CD4-positive, CD25-positive, alpha-beta regulatory T cell (primary cell): ENCODE results near the gene VWA3A. TPM values are rescaled to one million over a fixed set of nuclear protein-coding genes. Genes with fewer than 3 reads are reported as not detected.
"Not testable (repeated sequence)": the region's sequence is repeated elsewhere in the genome, so short reads cannot be mapped to it uniquely, and the experiment has no call there.

ENCODE experiments used
- ATAC-seq, 2 donors: fragments of 150-1000 bp; cut with Tn5 transposase; one replicate each; pipeline ENCODE4 v1.10.0; 2021; ENCODE audit warnings: low read depth in 2 of 2, moderate number of reproducible peaks in 2 of 2, moderate library complexity in 1 of 2
- DNase-seq, 3 donors: peaks; one replicate each; pipeline versions ENCODE4 v3.0.0 to v3.0.0-alpha.2; 2012 to 2022; ENCODE audit warnings: mixed read lengths in 1 of 3
- H3K27ac ChIP-seq: one replicate; pipeline ENCODE4 v1.7.0; 2013; ENCODE audit warnings: mild to moderate bottlenecking, low read length; ENCODE audit not compliant: insufficient read depth, poor library complexity, severe bottlenecking
- H3K27me3 ChIP-seq: one replicate; pipeline ENCODE4 v1.7.0; 2013; ENCODE audit warnings: low read length; ENCODE audit not compliant: control insufficient read depth, insufficient read depth
- H3K36me3 ChIP-seq: one replicate; pipeline ENCODE4 v1.7.0; 2013; ENCODE audit warnings: mild to moderate bottlenecking, low read length, moderate library complexity; ENCODE audit not compliant: control insufficient read depth, insufficient read depth
- H3K4me1 ChIP-seq: 2 replicates; pipeline ENCODE4 v1.7.0; 2013; ENCODE audit warnings: mild to moderate bottlenecking, low read length; ENCODE audit not compliant: insufficient read depth, control insufficient read depth, poor library complexity, severe bottlenecking
- H3K4me3 ChIP-seq: one replicate; pipeline ENCODE4 v1.7.0; 2013; ENCODE audit warnings: low read depth, mild to moderate bottlenecking, low read length, moderate library complexity
- H3K9me3 ChIP-seq, 2 experiments: 1 replicate in 1 of 2; 2 replicates in 1 of 2; pipeline ENCODE4 v1.7.0; 2013; ENCODE audit warnings: low read length in 2 of 2, mild to moderate bottlenecking in 1 of 2, moderate library complexity in 1 of 2; ENCODE audit not compliant: control insufficient read depth in 2 of 2
- H3K27ac Mint-ChIP-seq, 3 donors: one replicate each; pipeline ENCODE4 v1.8.0; 2020 to 2022; ENCODE audit warnings: mild to moderate bottlenecking in 3 of 3, mixed read lengths in 3 of 3, moderate library complexity in 2 of 3
- H3K27me3 Mint-ChIP-seq: one replicate; pipeline ENCODE4 v1.8.0; 2022; ENCODE audit warnings: mild to moderate bottlenecking, mixed read lengths
- H3K36me3 Mint-ChIP-seq: one replicate; pipeline ENCODE4 v1.8.0; 2020; ENCODE audit warnings: mixed read lengths
- H3K4me1 Mint-ChIP-seq, 4 donors: one replicate each; pipeline ENCODE4 v1.8.0; 2020 to 2022; ENCODE audit warnings: mixed read lengths in 4 of 4, mild to moderate bottlenecking in 1 of 4
- H3K4me3 Mint-ChIP-seq, 4 donors: one replicate each; pipeline ENCODE4 v1.8.0; 2020 to 2022; ENCODE audit warnings: mild to moderate bottlenecking in 4 of 4, mixed read lengths in 4 of 4, moderate library complexity in 3 of 4
- H3K9me3 Mint-ChIP-seq, 7 donors: one replicate each; pipeline ENCODE4 v1.8.0; 2020 to 2022; ENCODE audit warnings: mixed read lengths in 7 of 7, mild to moderate bottlenecking in 3 of 7, moderate library complexity in 2 of 7
- polyA plus RNA-seq, 4 donors: library from polyadenylated mRNA; unstranded; fragments of 300-500 nt; fragmentation: Illumina TruSeq; gene quantifications; one replicate each; pipeline ENCODE4 v1.2.3, GENCODE V29; 2021
- total RNA-seq: library from RNA; stranded (reverse); gene quantifications from one replicate; pipeline ENCODE4 v1.2.3, GENCODE V29; 2022

The VWA3A gene
- total RNA-seq (0.37 TPM), polyA plus RNA-seq (not detected)

- Histone ChIP-seq H3K4me3 (no peak within 1 kb of the TSS), H3K27me3 (peaks cover 6% of the 10 kb centered on the region), H3K4me1 (no peaks in the 10 kb centered on the region), H3K27ac (no peak within 1 kb of the TSS), H3K9me3 (no peaks in the 10 kb centered on the region), H3K36me3 (no peaks in the 10 kb centered on the region)
- DNase-seq: no peak
- H3K4me3 Mint-ChIP-seq: no peak within 1 kb of the TSS
- no peak for ATAC-seq
- peaks cover 19% of the 10 kb centered on the region for H3K27me3 Mint-ChIP-seq
- peaks cover 0 to 2% (median 0%) of the 10 kb centered on the region in 4 donors for H3K4me1 Mint-ChIP-seq
- peak within 1 kb of the TSS in 1 of 3 donors; percentile 50 for H3K27ac Mint-ChIP-seq
- no peaks in the 10 kb centered on the region for H3K9me3 Mint-ChIP-seq
- peaks cover 4% of the 10 kb centered on the region for H3K36me3 Mint-ChIP-seq
Measured at GRCh38 chr16:22092143-22092933, at the start of gene VWA3A. Gene VWA3A, plus strand, starts transcription at chr16:22092541. Its CDS starts 97 bp downstream, at chr16:22092638.

GRCh38 chr16:22043882-22044281, 48.5 kb upstream of the VWA3A start:
- not testable (repeated sequence) for H3K27me3 Mint-ChIP-seq, ATAC-seq, H3K4me1 ChIP-seq, H3K4me3 Mint-ChIP-seq, H3K36me3 ChIP-seq, H3K4me3 ChIP-seq, H3K4me1 Mint-ChIP-seq, H3K27me3 ChIP-seq, H3K36me3 Mint-ChIP-seq, H3K9me3 ChIP-seq, H3K9me3 Mint-ChIP-seq, DNase-seq, H3K27ac ChIP-seq
- H3K27ac Mint-ChIP-seq: peak overlapping the region in 1 of 3 donors; percentile 34

- not testable (repeated sequence) for H3K27ac Mint-ChIP-seq, H3K9me3 Mint-ChIP-seq, DNase-seq, H3K4me1 Mint-ChIP-seq, H3K27ac ChIP-seq, H3K4me1 ChIP-seq, H3K36me3 ChIP-seq, H3K36me3 Mint-ChIP-seq, H3K4me3 ChIP-seq, H3K27me3 ChIP-seq, H3K27me3 Mint-ChIP-seq, H3K9me3 ChIP-seq, H3K4me3 Mint-ChIP-seq, ATAC-seq
Measured at GRCh38 chr16:22045888-22046287, 46.5 kb upstream of the VWA3A start.

DNA sequence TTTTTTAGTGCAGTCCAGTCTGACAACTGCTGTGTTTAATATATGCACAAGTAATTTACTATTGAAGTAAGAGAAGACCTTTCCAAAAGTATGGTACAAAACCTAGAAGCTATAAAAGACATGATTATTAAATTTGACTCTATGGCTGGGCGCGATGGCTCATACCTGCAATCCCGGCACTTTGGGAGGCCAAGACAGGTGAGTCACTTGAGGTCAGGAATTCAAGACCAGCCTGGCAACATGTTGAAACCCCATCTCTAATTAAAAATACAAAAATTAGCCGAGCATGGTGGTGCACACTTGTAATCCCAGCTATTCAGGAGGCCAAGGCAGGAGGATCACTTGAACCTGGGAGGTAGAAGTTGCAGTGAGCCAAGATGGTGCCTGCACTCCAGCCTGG, 41.4 kb upstream of the VWA3A start:
- H3K36me3 Mint-ChIP-seq: no peaks in the 10 kb centered on the region
- no peaks in the 10 kb centered on the region for H3K36me3 ChIP-seq
- no peak for DNase-seq
- no peak for ATAC-seq
- no peaks in the 10 kb centered on the region for H3K27me3 ChIP-seq
- H3K4me3 ChIP-seq: no peak overlapping the region
- peaks cover 19 to 33% (median 26%) of the 10 kb centered on the region in 4 donors for H3K4me1 Mint-ChIP-seq
- peaks cover 16% of the 10 kb centered on the region for H3K4me1 ChIP-seq
- H3K27me3 Mint-ChIP-seq: no peaks in the 10 kb centered on the region
- H3K4me3 Mint-ChIP-seq: no peak overlapping the region
- no peaks in the 10 kb centered on the region for H3K9me3 ChIP-seq
- no peak overlapping the region for H3K27ac Mint-ChIP-seq
- H3K27ac ChIP-seq: no peak overlapping the region
- no peaks in the 10 kb centered on the region for H3K9me3 Mint-ChIP-seq

DNA sequence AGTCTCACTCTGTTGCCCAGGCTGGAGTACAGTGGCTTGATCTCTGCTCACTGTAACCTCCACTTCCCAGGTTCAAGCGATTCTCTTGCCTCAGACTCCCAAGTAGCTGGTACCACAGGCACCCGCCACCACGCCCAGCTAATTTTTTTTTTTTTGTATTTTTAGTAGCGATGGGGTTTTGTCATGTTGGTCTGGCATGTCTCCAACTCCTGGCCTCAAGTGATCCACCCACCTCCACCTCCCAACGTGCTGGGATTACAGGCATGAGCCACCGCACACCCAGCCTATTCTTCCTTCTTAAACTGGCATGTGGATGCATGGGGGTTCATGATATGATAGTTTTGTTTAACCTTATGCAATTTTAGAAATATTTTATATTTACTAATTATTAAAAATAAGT, 39.4 kb upstream of the VWA3A start:
- Mint-ChIP-seq H3K36me3 (peaks cover 4% of the 10 kb centered on the region), H3K4me3 (peak overlapping the region in 1 of 4 donors; percentile 36), H3K27ac (no peak overlapping the region), H3K27me3 (no peaks in the 10 kb centered on the region), H3K4me1 (peaks cover 17 to 31% (median 26%) of the 10 kb centered on the region in 4 donors), H3K9me3 (no peaks in the 10 kb centered on the region)
- Histone ChIP-seq H3K36me3 (no peaks in the 10 kb centered on the region), H3K9me3 (no peaks in the 10 kb centered on the region), H3K27me3 (no peaks in the 10 kb centered on the region), H3K4me1 (peaks cover 16% of the 10 kb centered on the region), H3K27ac (no peak overlapping the region), H3K4me3 (no peak overlapping the region)
- ATAC-seq: no peak
- DNase-seq: no peak

GRCh38 chr16:22053921-22054341, 38.4 kb upstream of the VWA3A start:
- peaks cover 10% of the 10 kb centered on the region for H3K36me3 Mint-ChIP-seq
- no peak for ATAC-seq
- peaks cover 16% of the 10 kb centered on the region for H3K4me1 ChIP-seq
- H3K4me1 Mint-ChIP-seq: peaks cover 19 to 35% (median 27%) of the 10 kb centered on the region in 4 donors
- no peaks in the 10 kb centered on the region for H3K9me3 ChIP-seq
- H3K4me3 Mint-ChIP-seq: no peak overlapping the region
- H3K9me3 Mint-ChIP-seq: no peaks in the 10 kb centered on the region
- no peaks in the 10 kb centered on the region for H3K27me3 ChIP-seq
- H3K27ac ChIP-seq: no peak overlapping the region
- DNase-seq: peak in 1 of 3 donors; percentile 28
- H3K36me3 ChIP-seq: no peaks in the 10 kb centered on the region
- H3K4me3 ChIP-seq: no peak overlapping the region
- peak overlapping the region in 1 of 3 donors; percentile 75 for H3K27ac Mint-ChIP-seq
- H3K27me3 Mint-ChIP-seq: no peaks in the 10 kb centered on the region

DNA sequence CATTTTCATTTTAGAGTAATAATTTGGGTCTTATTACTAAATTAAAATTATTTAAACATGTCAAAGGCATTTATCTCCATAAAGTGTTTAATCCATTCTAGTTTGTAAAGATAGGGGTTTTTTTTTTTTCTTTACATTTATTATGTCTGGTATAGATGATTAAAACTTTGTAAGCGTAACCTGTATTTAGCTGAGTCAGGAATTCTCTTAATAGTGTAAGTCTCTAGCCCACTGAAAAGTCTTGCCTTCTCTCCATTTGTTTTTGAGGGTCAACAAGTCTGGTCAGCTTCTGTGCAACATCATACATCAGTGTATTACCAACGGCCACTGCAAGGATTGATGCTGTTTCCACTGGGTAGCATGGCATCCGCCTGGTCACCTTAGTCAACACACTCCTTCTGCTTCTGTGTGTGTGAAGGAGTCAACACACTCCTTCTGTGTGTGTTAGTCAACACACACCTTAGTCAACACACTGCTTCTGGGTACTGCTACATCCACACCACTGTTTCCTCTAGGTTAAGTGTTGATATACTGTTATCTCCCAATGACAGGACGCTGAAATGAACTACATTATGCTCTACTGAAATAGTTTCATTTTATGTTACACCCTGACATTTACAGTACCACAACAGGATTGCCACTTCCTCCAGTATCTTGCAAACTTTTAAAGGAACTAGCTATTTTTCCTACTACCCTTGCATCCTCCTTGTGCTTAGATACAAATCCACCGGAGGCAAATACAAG, 37.3 kb upstream of the VWA3A start:
- no peaks in the 10 kb centered on the region for H3K36me3 ChIP-seq
- peak; percentile 59 to 64 for ATAC-seq
- Mint-ChIP-seq H3K27ac (peak overlapping the region; percentile 72 to 83 (median 77)), H3K4me3 (peak overlapping the region; percentile 27 to 66 (median 58)), H3K27me3 (no peaks in the 10 kb centered on the region), H3K36me3 (peaks cover 10% of the 10 kb centered on the region), H3K4me1 (peaks cover 18 to 33% (median 27%) of the 10 kb centered on the region in 4 donors), H3K9me3 (no peaks in the 10 kb centered on the region)
- peak overlapping the region; percentile 52 for H3K4me3 ChIP-seq
- no peaks in the 10 kb centered on the region for H3K27me3 ChIP-seq
- H3K4me1 ChIP-seq: peaks cover 16% of the 10 kb centered on the region
- H3K9me3 ChIP-seq: no peaks in the 10 kb centered on the region
- peak overlapping the region; percentile 33 for H3K27ac ChIP-seq
- peak in 1 of 3 donors; percentile 79 for DNase-seq
